Jurkat, Clone E6-1 (cell line): ENCODE data around the gene POU1F1. TPM values are rescaled to one million over a fixed set of nuclear protein-coding genes. Genes with fewer than 3 reads are reported as not detected.
A peak's percentile ranks its signal among the peaks of the same experiment; 100 is the strongest.
"Not testable (repeated sequence)": the region's sequence is repeated elsewhere in the genome, so short reads cannot be mapped to it uniquely, and the experiment has no call there.

Experiments used
- DNase-seq: peaks from one replicate; pipeline ENCODE4 v3.0.0-alpha.2; 2011; ENCODE audit warnings: low read depth, low spot score
- H3K4me3 ChIP-seq: 2 replicates; pipeline ENCODE4 v1.5.1; 2011; ENCODE audit warnings: mild to moderate bottlenecking, low read length, control low read depth, moderate library complexity
- polyA plus RNA-seq: library from polyadenylated mRNA; unstranded; fragments of >200 nt; gene quantifications from one replicate; pipeline ENCODE4 v1.2.1, GENCODE V29; 2012; ENCODE audit warnings: missing spikeins; ENCODE audit not compliant: insufficient read length, insufficient read depth

Gene POU1F1, protein sequence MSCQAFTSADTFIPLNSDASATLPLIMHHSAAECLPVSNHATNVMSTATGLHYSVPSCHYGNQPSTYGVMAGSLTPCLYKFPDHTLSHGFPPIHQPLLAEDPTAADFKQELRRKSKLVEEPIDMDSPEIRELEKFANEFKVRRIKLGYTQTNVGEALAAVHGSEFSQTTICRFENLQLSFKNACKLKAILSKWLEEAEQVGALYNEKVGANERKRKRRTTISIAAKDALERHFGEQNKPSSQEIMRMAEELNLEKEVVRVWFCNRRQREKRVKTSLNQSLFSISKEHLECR
- not detected for polyA plus RNA-seq

DNA sequence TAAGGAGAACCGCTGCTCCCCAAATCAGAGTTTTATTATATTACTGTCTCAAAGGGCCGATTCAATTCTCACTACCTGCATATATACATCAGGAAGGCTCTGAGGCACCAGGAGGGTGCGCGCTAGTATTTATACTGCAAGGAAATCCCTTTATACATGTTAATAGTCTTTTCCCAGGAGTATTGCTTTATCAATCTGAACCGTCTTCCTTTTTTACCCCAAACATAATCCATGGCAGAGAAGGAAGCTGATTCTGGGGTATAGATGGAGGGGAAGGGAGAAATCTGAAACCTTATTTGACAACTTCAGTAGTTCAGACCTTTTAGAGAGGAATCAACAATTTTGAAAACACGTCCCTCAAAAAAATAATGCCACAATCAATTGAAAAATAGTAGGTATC, at the start of gene POU1F1:
TSS of gene POU1F1 (minus strand) at position 101 of the 400 bp plus-strand sequence. CDS start 122 bp downstream, outside the sequence.
- DNase-seq, result no peak
- no peak within 1 kb of the TSS for H3K4me3 ChIP-seq

DNA sequence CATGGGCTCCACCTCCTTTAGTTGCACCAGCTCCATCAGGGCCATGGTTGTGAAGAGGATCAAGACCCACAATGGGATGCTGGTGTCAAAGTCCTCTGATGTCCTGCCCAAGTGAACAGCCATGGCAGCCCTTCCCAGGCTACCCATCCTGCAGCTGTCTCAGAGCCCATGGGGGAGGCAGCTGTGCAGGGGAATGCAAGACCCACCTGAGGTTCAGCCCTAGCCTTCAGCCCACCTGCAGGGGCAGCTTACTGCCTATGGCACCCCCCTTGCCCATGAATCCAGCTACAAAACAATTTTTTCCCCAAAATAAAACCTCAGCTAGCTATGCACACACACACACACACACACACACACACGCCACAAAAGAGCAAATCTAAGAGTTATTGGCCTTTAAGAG, 48.2 kb upstream of the POU1F1 start:
- no peak overlapping the region for H3K4me3 ChIP-seq

DNA sequence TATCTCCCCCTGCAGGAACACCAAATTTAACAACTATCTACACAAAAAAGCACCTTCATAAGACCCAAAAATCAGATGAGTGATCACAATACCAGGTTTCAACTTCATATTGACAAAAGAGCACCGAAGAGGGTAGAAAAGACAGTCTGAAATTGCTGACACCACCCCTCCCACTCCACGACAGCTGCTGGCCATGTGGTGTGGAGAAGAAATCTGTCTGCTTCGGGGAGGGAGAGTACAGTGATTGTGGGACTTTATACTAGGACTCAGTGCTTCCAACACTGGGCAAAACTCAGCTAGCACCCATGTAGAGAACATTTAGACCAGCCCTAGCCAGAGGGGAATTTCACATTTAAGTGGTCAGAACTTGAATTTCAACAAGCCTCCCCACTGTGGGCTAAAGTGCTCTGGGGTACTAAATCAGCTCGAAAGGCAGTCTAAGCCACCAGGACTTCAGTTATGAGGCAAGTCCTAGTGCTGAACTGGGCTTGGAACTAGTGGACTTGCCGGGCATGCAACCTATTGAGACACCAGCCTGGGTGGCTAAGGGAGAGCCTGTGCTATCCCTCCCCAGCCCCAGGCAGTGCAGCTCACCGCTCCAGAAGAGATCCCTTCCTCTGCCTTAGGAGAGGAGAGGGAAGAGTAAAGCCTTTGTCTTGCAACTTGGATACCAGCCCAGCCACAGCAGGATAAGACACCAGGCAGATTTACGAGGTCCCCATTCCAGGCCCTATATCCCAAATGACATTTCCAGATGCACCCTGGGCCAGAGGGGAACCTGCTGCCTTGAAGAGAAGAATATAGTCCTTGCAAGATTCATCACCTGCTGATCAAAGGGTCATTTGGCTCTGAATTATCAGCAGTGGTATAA, 44.6 kb upstream of the POU1F1 start:
- no peak for DNase-seq

More for the DNA sequence above, 48.2 kb upstream of the POU1F1 start:
- no peak for DNase-seq

DNA sequence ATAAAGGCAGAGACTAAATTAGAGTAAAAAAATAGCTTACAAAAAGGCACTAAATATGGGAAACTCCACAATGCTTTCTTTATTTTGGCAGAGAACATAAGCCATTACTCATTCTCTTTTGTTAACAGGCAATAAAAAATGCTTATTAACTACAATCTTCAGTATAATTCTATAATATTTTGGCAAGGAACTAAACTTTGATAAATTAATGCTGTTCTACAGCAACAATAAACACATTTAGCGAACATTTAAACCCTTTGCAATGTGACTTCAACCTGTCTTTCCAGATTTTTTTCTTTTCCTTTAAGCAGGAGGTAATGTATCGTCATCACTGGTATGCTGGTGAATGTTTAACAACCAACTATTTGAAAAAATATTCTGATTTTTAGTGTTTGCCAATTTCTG, 42.2 kb upstream of the POU1F1 start:
- H3K4me3 ChIP-seq, result no peak overlapping the region

More for the DNA sequence above, 44.6 kb upstream of the POU1F1 start:
- no peak overlapping the region for H3K4me3 ChIP-seq

DNA sequence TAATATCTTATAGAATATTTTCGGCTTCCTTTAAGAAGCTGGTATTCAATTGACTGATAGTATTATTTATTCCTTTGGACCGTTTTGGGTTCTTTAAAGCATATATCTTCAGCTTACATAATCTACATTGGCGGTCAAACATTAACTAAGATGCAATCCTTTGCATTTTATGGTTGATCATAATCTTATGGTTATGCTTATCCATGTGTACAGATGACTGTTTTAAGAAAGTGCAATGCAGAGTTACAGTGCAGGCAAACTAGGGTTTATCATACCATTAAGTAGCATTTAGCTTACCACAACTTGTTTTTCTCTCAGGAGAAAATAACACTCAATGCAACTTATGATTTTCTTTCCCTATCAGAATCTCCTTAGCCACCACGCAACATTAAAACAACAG, 41.4 kb upstream of the POU1F1 start:
- no peak for DNase-seq
- H3K4me3 ChIP-seq, result no peak overlapping the region

More for the DNA sequence above, 42.2 kb upstream of the POU1F1 start:
- no peak for DNase-seq

DNA sequence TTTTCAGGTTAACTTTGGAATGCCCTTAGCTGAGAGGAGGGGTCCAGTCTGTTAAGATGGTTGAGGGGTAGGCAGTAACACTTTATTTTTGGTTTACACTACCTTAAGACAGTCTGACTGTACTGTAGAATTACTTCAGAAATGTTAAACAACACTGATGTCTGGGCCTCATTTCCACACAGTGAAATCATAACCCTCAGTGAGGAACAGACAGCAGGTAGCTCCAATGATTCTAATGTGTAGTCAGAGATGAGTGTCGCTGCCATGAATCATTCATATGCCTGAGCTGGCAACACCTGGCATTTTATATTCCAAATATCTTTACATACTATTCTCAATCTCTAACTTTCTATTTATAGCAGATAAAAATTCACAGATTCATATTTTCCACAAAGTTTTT, 37.3 kb upstream of the POU1F1 start:
- no peak overlapping the region for H3K4me3 ChIP-seq
- DNase-seq, result no peak

DNA sequence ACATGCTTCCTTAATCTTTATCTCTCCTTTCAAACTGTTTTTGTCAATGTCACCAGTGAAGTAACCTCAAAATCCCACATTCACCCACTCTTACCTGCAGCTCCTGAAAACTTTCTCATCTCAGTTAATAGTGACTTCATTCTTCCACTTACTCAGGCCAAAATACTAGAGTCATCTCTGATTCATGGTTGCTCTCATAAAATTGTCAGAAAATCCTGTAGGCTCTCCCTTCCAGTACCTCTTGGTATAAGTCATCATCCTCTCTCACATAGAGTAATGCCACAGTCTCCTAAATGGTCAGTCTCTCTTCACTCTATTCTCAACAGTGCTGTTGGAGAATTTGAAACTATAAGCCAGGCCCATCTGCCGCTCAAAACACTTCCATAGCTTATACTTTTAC, 34.9 kb upstream of the POU1F1 start:
- H3K4me3 ChIP-seq, result no peak overlapping the region
- DNase-seq, result no peak

DNA sequence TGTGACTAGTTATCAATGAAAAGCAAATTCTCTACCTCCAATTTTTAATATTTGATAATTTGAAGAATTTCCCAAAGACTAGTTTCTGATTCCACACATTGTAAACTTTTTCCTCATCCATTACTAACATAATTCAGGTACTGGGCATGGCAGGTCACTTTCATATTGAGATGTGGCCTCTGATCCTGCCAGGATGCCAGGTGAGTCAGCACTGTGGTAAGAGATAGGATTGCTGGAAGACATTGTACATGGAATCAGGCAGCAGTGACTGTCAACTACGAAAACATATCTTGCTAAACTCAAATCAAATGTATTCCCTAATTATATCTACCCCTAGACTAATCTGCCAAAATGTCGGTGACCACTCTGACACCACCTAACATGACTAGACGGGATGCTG, 33.2 kb upstream of the POU1F1 start:
- no peak for DNase-seq
- H3K4me3 ChIP-seq, result no peak overlapping the region

DNA sequence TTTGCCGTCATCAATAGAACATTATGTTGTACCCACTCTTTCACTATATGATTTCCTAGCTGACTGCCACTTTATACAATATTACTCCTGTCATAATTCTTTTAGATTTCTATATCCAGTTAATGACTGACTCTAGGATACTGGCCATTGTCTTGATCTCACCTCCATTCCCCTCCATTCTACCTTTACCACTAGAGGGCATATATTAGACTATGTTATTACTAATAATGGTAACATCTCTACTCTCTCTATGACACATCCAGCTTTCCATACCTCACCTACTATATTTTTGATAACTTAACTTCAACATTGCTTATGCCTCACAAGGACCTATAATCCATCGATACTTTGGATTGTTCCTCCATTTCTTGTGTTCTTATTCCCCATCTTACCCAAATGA, 31.4 kb upstream of the POU1F1 start:
- DNase-seq, result no peak
- no peak overlapping the region for H3K4me3 ChIP-seq

DNA sequence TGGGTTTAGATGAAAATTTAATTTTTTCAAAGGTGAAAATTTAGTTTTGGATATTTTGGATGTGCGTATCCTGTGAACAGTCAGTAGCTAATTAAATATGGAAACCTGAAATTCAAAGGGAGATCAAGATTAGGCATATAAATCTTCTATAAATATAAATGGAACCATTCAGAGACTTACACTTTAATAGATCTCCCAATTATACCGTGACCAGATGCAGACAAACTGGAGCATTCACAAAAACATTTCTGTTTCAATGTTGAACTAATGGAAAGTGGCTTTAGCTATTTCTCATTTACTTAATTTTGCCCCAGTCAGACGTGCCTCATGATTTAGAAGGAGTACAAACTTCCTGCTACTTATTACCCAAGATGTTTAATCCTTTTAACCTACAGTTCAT, 29.1 kb upstream of the POU1F1 start:
- DNase-seq, result no peak
- no peak overlapping the region for H3K4me3 ChIP-seq

DNA sequence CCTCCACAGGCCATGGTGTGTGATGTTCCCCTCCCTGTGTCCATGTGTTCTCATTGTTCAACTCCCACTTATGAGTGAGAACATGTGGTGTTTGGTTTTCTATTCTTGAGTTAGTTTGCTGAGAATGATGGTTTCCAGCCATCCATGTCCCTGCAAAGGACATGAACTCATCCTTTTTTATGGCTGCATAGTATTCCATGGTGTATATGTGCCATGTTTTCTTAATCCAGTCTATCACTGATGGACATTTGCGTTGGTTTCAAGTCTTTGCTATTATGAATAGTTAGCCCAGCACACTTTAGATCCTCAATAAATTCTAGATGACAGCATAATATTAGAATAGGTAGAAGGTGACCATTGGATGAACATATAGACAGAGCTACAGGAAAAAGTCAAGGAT, 28.6 kb upstream of the POU1F1 start:
- not testable (repeated sequence) for H3K4me3 ChIP-seq, DNase-seq

DNA sequence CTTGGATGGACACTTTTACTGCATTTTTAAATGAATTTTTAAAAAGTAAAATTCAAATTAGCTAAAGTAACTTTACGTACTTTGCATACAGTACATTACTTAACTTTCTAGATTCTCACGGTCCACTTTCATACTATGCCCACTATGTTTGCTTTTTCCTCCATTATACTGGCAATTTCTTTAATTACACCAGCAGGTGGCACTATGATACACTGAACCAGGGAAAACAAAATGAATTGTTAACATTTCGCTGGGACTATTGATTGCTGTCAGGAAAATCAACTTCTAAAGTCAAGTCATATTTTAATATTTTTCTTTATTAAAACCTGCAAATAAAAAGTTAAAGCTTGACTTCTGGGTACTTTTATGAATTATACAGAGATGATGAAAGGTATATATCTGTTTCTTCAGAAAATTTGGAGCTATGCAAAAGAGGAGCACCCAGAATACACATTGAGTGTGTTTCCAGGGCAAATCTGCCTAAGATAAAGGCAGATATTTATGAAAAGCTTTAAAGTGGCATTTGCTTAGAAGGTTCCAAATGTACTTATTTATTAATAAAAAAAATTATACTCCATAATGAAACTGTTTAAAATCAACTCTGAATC, 21.8 kb upstream of the POU1F1 start:
- no peak overlapping the region for H3K4me3 ChIP-seq
- DNase-seq, result peak; percentile 28

DNA sequence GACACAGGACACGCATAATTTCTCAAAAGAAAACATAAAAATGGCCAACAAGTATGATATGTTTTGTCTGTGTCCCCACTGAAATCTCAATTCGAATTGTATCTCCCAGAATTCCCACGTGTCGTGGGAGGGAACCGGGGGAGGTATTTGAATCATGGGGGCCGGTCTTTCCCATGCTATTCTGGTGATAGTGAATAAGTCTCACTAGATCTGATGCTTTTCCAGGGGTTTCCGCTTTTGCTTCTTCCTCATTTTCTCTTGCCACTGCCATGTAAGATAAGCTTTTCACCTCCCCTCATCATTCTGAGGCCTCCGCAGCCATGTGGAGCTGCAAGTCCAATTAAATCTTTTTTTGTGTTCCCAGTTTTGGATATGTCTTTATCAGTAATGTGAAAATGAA, 12.1 kb upstream of the POU1F1 start:
- no peak for DNase-seq

DNA sequence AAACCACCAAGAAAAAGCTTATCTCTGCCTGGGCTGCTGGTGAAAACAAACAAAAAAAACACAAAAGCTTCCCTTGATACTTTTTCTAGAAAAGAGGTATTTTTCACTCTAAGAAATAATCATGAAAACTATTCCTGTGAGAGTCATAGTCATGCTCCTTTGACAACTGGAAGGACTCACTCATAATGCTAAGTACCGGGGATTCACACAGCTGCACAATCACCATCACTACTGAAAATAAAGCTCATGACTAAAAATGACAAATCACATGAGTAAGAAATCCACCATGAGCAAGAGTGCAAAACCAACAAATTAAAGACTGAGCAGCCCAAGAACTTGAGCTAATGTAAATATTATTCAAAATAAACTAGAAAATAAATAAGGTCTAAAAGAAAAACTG, 10.6 kb upstream of the POU1F1 start:
- DNase-seq, result no peak
- no peak overlapping the region for H3K4me3 ChIP-seq

More for the DNA sequence above, 12.1 kb upstream of the POU1F1 start:
- no peak overlapping the region for H3K4me3 ChIP-seq

DNA sequence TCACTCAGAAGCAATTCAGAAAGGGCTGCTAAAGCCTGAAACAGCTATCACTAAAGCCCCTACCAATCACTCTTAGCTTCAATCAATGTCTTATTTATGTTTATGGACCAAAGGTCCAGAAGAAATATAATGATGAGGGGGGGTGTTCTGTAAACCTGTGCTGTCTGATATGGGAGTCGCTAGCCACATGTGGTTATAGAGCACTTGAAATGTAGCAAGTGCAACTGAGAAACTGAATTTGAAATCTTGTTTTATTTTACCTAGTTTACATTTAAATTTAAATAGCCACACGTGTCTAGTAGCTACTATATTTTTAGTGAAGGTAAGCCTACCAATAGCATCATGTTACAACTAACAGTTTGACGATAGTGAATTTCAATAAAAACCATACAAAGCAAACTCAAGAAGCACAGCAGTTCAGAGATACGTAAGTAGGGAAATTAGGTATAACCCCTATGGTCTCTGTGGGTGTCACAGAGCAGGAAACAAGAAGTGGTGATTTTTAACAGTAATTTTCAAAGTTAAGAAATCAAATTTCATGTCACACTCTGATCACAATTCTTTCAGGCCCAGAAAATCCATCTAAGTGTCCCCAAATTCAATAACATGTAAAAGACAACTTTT, 3.6 kb downstream of the POU1F1 start:
- no peak overlapping the region for H3K4me3 ChIP-seq
- DNase-seq, result no peak

DNA sequence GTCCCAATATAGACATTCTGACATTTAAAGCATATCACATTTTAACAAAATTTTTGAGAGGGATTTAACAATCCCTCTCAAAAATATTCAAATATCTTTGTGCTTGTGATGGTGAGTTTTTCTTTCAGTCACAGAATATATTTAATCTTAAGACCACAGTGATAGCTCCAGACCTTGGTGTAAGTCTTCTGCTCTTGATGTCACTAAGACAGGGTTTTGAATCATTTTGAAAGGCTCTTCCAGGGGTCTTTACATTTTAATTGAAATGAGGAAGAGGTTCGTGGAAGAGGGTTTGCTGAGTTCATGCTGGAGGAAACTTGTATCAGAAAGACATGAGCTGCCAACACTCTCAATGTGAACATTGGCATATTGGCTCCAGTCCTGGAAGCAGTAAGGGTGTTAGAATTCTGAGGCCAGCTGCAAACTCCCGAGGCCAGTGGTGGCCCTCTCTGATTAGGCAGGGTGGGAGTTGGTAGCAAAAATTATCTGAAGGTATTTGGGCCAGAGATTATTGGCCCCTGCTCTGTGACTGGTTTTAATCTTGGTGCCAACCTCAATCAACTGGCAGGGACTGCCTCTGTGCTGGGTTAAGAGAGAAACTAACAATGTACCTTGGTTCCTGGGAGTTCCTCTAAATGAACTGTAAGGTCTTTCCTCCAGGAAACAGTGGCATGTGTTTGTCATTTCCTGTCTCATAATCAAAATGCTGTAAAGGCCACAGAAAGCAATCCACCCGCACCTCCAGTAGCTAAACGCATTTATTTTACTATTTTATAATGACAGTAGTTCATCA, 5.3 kb downstream of the POU1F1 start:
- H3K4me3 ChIP-seq, result no peak overlapping the region
- DNase-seq, result peak; percentile 18

DNA sequence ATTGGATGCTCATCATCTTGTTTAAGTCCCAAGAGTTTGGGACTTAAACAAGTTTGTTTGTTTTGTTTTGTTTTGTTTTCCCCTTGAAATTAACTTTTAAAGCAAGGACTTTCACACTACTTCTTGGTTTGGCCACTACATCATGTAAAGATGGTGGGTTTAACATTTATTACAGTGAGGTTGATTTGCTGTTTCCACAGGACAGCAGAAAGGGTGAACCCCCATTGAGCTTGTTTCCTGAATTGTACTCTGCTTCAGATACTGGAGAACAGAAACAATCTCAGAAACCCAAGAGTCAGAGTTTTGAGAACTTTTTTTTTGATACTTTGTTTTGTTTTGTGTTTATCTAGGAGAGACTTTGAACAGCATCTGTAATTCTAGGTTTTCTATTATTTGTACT, 6.7 kb downstream of the POU1F1 start:
- DNase-seq, result no peak
- no peak overlapping the region for H3K4me3 ChIP-seq

DNA sequence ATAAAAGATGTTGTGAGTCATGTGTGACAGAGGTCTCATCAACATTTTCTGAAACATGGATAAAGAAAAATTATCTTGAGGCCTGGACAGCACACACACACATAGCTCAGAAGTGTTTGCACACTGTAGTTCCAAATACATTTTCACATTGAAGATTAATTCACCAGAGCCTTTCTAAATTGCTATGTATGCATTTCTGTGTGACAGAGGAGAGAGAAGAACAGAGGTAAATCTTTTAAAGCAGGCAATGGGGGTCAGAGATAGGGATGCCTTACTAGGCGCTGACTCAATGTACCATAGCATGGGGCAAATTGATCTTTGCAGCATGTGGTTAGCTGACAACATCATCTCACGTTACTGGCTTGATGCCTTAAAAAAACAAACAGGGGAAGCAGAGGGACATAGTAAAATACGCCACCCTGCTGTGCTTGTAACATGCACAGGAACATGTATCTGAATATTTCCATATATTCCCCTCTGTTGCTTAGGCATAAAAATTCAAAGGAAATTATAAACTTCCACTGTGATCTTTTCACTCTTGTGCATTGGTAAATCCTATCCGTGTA, 7.7 kb downstream of the POU1F1 start:
- H3K4me3 ChIP-seq, result no peak overlapping the region
- peak; percentile 16 for DNase-seq
